ENCODE results near the gene SLC7A6. TPM values are rescaled to one million over a fixed set of nuclear protein-coding genes. Genes with fewer than 3 reads are reported as not detected.

SLC7A6 gene
- total and polyA plus RNA-seq, 8 donors = 2.9 to 66.1 (median 12.1) TPM

DNA sequence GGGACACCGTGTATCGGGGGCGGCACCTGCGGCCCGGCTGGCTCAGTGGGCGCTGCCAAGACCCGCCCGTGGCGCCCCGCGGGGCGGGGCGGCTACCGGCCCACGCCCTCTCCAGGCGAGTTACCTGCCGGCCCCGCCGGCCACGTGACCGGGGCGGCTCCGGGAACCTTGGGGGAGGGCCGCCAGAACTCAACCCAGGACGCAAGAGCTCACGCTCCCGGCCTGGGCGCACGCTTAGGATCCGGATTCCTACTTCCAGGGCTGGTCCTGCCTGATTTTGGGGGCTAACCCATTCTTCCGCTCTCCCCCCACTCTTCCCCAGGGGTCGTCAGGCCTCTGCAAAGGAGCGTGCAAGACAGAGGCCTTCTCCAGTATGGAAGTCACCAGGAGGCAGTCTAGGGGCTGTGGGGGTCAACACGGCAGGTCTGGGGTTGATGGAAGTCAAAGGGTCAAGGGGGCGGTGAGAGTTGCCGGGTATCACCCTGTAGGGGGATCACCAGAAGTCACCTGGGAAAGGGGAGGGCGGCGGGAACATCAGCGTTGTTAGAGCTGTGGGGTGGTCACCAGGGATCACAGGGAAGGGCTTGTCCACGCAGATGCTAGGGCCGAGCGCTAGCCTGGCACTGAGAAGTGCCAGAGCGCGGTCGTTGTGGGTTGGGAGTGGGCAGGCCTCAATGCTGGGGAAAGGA lies 28.0 kb upstream of the SLC7A6 start:
- peaks cover 47 to 73% (median 62%) of the 10 kb centered on the region in 4 donors for H3K4me1 ChIP-seq
- peak overlapping the region; percentile 91 to 97 (median 92) for H3K27ac ChIP-seq
- intact Hi-C loops (cut with DNase I; ENCODE audit: low total_unique reads) = no loop called here
- peaks cover 0 to 5% (median 0%) of the 10 kb centered on the region in 3 donors for H3K27me3 ChIP-seq
- DNase-seq = peak; percentile 94 to 95
- 4 to 17% (median 7%) methylated on average over 17 to 45 of the region's 45 CpGs for WGBS, 5 donors
- H3K9me3 ChIP-seq = no peaks in the 10 kb centered on the region
- H3K4me3 ChIP-seq = peak overlapping the region; percentile 53 to 63 (median 58)
- TF ChIP-seq POLR2A (IDR thresholded peaks at IDR 0.05) = peak in 2 of 4 donors; percentile 72 to 94
- TF ChIP-seq POLR2AphosphoS5 (IDR thresholded peaks at IDR 0.05) = peak in 2 of 3 donors; percentile 93 to 97
- TF ChIP-seq, protein P1, sequence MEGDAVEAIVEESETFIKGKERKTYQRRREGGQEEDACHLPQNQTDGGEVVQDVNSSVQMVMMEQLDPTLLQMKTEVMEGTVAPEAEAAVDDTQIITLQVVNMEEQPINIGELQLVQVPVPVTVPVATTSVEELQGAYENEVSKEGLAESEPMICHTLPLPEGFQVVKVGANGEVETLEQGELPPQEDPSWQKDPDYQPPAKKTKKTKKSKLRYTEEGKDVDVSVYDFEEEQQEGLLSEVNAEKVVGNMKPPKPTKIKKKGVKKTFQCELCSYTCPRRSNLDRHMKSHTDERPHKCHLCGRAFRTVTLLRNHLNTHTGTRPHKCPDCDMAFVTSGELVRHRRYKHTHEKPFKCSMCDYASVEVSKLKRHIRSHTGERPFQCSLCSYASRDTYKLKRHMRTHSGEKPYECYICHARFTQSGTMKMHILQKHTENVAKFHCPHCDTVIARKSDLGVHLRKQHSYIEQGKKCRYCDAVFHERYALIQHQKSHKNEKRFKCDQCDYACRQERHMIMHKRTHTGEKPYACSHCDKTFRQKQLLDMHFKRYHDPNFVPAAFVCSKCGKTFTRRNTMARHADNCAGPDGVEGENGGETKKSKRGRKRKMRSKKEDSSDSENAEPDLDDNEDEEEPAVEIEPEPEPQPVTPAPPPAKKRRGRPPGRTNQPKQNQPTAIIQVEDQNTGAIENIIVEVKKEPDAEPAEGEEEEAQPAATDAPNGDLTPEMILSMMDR (IDR thresholded peaks at IDR 0.05) = no peak
- H3K36me3 ChIP-seq = peaks cover 11 to 20% (median 16%) of the 10 kb centered on the region in 4 donors

DNA sequence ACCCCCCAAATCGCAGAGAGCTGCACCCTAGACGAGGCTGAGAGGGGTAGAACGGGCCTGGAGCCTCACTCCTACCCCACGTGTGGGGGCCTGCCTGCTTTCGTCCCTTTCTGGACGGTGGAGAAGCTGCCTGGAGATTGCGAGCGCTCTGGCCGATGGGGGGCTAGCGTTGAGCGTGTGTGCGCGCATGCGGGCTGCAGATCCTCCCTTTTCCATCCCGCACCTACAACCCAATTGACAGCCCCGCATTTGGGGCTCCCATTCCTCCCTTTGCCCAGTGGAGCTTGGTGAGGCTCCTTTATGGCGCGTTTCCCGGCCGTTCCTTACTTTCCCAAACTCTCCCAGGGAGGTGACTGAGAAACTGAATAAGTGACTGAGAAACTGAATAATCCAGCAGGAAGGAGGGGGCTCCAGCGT lies 27.5 kb upstream of the SLC7A6 start:
- no peaks in the 10 kb centered on the region for H3K9me3 ChIP-seq
- no peak for DNase-seq
- H3K27ac ChIP-seq = peak overlapping the region; percentile 91 to 97 (median 92)

DNA sequence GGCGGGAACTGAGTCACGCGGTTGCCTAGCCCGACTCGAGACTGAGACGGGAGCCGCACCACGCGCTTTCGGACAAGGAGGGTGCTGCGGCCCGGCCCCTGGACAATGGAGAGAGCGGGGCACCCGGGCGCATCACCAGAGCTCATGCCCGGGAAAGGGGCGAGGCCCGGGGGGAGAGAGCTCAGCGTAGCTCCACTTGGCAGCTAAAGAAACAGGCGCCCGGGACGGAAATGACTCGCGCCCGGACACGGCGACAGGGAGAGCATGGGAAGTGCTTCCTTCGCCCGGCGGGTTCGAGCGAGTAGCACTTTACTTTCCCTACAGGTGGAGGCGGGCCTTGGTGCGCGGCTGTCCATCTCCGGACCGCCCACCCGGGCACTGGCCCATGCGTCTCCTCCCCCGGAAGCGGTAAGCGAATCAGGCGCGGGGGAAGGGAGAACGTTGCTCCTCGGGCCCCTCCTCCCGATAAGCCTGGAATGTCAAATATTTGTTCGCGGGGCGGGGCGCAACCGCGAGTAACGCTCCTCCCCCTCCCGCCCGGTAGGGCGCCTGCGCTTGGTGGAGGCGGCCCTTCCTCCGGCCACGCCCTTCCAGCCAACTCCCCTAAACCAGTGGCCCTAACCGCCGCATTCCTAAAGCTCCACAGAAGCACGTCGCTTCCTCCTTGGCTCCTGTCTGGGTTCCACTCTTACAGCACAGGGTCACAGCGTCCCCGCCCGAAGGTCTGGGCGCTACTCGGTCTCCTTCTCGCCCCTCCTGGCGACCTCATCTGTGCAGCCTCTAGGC lies 26.9 kb upstream of the SLC7A6 start:
- peak; percentile 99 for DNase-seq

More for the DNA sequence above, 27.5 kb upstream of the SLC7A6 start:
- Histone ChIP-seq H3K4me1 (peaks cover 47 to 68% (median 62%) of the 10 kb centered on the region in 4 donors), H3K27me3 (peaks cover 0 to 5% (median 0%) of the 10 kb centered on the region in 3 donors), H3K4me3 (peak overlapping the region; percentile 53 to 63 (median 58)), H3K36me3 (peaks cover 5 to 15% (median 10%) of the 10 kb centered on the region in 4 donors)
- intact Hi-C loops (cut with DNase I; ENCODE audit: low total_unique reads) = no loop called here
- no peak for TF ChIP-seq POLR2A (IDR thresholded peaks at IDR 0.05)
- TF ChIP-seq EP300 (IDR thresholded peaks at IDR 0.05) = no peak
- TF ChIP-seq, protein P1 (IDR thresholded peaks at IDR 0.05) = no peak
- no peak for TF ChIP-seq POLR2AphosphoS5 (IDR thresholded peaks at IDR 0.05)
- WGBS, 5 donors = 5 to 10% (median 8%) methylated on average over 13 to 21 of the region's 21 CpGs

DNA sequence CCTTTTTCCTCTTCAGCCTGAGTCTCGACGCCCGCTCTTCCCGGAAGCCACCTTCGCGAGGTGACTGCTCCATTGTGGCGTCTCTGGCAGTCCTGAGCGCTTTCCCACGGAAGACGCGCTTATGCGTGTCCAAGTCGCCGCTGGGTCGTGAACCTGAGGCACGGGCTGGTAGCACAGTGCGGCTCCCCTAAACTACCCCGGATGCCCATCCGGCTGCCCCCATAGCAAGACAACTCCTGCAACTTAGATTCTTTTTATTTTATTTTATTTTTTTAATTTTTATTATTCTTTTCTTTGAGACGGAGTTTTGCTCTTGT lies 26.3 kb upstream of the SLC7A6 start:
- intact Hi-C loops (cut with DNase I; ENCODE audit: low total_unique reads) = no loop called here
- Histone ChIP-seq H3K9me3 (no peaks in the 10 kb centered on the region), H3K4me1 (peaks cover 47 to 58% (median 52%) of the 10 kb centered on the region in 4 donors), H3K4me3 (peak overlapping the region; percentile 53 to 63 (median 58)), H3K27ac (peak overlapping the region; percentile 85 to 97 (median 92)), H3K27me3 (peaks cover 0 to 5% (median 0%) of the 10 kb centered on the region in 3 donors), H3K36me3 (peaks cover 0 to 3% (median 1%) of the 10 kb centered on the region in 4 donors)
- WGBS, 5 donors = 9 to 14% (median 12%) methylated on average over 20 of the region's 20 CpGs
- TF ChIP-seq EP300 (IDR thresholded peaks at IDR 0.05) (no peak), POLR2A (IDR thresholded peaks at IDR 0.05) (no peak), POLR2AphosphoS5 (IDR thresholded peaks at IDR 0.05) (no peak)
- TF ChIP-seq, protein P1 (IDR thresholded peaks at IDR 0.05) = no peak
- no peak for DNase-seq

More for the DNA sequence above, 26.9 kb upstream of the SLC7A6 start:
- H3K36me3 ChIP-seq = peaks cover 3 to 9% (median 4%) of the 10 kb centered on the region in 4 donors
- peaks cover 0 to 5% (median 0%) of the 10 kb centered on the region in 3 donors for H3K27me3 ChIP-seq
- H3K4me1 ChIP-seq = peaks cover 47 to 63% (median 57%) of the 10 kb centered on the region in 4 donors
- H3K9me3 ChIP-seq = no peaks in the 10 kb centered on the region
- H3K27ac ChIP-seq = peak overlapping the region; percentile 91 to 97 (median 92)
- intact Hi-C loops (cut with DNase I; ENCODE audit: low total_unique reads) = no loop called here
- TF ChIP-seq POLR2AphosphoS5 (IDR thresholded peaks at IDR 0.05) (peak; percentile 67 to 99 (median 96)), POLR2A (IDR thresholded peaks at IDR 0.05) (peak in 2 of 4 donors; percentile 74 to 81), EP300 (IDR thresholded peaks at IDR 0.05) (peak; percentile 64)
- TF ChIP-seq, protein P1 (IDR thresholded peaks at IDR 0.05) = peak in 1 of 7 experiments; percentile 24
- WGBS, 5 donors = 0 to 1% (median 0%) methylated on average over 57 to 72 of the region's 72 CpGs
- H3K4me3 ChIP-seq = peak overlapping the region; percentile 53 to 63 (median 58)

Data from stomach (tissue), 9 donors.